H9 (cell line): ENCODE results near the gene PLXNB1. TPM values are rescaled to one million over a fixed set of nuclear protein-coding genes. Genes with fewer than 3 reads are reported as not detected.

Experiments
- DNase-seq: peaks from one replicate; pipeline ENCODE4 v3.0.0-alpha.2; 2017
- H2AFZ ChIP-seq: one replicate; pipeline ENCODE4 v1.6.1; 2013; ENCODE audit warnings: mild to moderate bottlenecking, low read length, control low read depth, moderate library complexity
- H2AK5ac ChIP-seq: 2 replicates; pipeline ENCODE4 v1.6.1; 2013; ENCODE audit warnings: low read length, control low read depth, mixed read lengths; ENCODE audit not compliant: insufficient read length
- H2BK120ac ChIP-seq: one replicate; pipeline ENCODE4 v1.6.1; 2013; ENCODE audit warnings: low read depth, mild to moderate bottlenecking, low read length, control low read depth, inconsistent platforms; ENCODE audit not compliant: poor library complexity, severe bottlenecking
- H2BK12ac ChIP-seq: 2 replicates; pipeline ENCODE4 v1.6.1; 2013; ENCODE audit warnings: low read length, control low read depth, mixed read lengths, low read depth; ENCODE audit not compliant: insufficient read length
- H2BK15ac ChIP-seq: 2 replicates; pipeline ENCODE4 v1.6.1; 2013; ENCODE audit warnings: low read depth, low read length, control low read depth
- H2BK20ac ChIP-seq: one replicate; pipeline ENCODE4 v1.6.1; 2013; ENCODE audit warnings: low read depth, mild to moderate bottlenecking, low read length, control low read depth, inconsistent platforms; ENCODE audit not compliant: poor library complexity, severe bottlenecking
- H2BK5ac ChIP-seq: 2 replicates; pipeline ENCODE4 v1.6.1; 2013; ENCODE audit warnings: low read length, control low read depth, mixed read lengths; ENCODE audit not compliant: insufficient read length
- H3K14ac ChIP-seq: 2 replicates; pipeline ENCODE4 v1.6.1; 2013; ENCODE audit warnings: low read length, control low read depth; ENCODE audit not compliant: insufficient read depth
- H3K18ac ChIP-seq: 2 replicates; pipeline ENCODE4 v1.6.1; 2013; ENCODE audit warnings: low read depth, mild to moderate bottlenecking, mixed read lengths, low read length, control low read depth; ENCODE audit not compliant: insufficient read length
- H3K23ac ChIP-seq: 2 replicates; pipeline ENCODE4 v1.6.1; 2013; ENCODE audit warnings: low read length, control low read depth, mixed read lengths, low read depth; ENCODE audit not compliant: insufficient read length
- H3K23me2 ChIP-seq: 2 replicates; pipeline ENCODE4 v1.6.1; 2013; ENCODE audit warnings: low read depth, mild to moderate bottlenecking, mixed read lengths, low read length, control low read depth; ENCODE audit not compliant: insufficient read length, poor library complexity, severe bottlenecking
- H3K27ac ChIP-seq: 2 replicates; pipeline ENCODE4 v1.5.1; 2013; ENCODE audit warnings: low read length, control low read depth, mixed read lengths, low read depth; ENCODE audit not compliant: insufficient read length
- H3K27me3 ChIP-seq: 2 replicates; pipeline ENCODE4 v1.6.1; 2013; ENCODE audit warnings: low read length, control low read depth, inconsistent platforms; ENCODE audit not compliant: insufficient read depth
- H3K4ac ChIP-seq: 2 replicates; pipeline ENCODE4 v1.6.1; 2013; ENCODE audit warnings: low read depth, mild to moderate bottlenecking, control low read depth, inconsistent platforms, low read length, moderate library complexity
- H3K4me1 ChIP-seq: 2 replicates; pipeline ENCODE4 v1.6.1; 2013; ENCODE audit warnings: low read length, control low read depth, inconsistent platforms; ENCODE audit not compliant: insufficient read depth
- H3K4me2 ChIP-seq: 2 replicates; pipeline ENCODE4 v1.6.1; 2013; ENCODE audit warnings: low read length, control low read depth, mixed read lengths; ENCODE audit not compliant: insufficient read length, insufficient read depth
- H3K56ac ChIP-seq: 2 replicates; pipeline ENCODE4 v1.6.1; 2013; ENCODE audit warnings: low read depth, mild to moderate bottlenecking, mixed read lengths, low read length, control low read depth; ENCODE audit not compliant: insufficient read length
- H3K79me1 ChIP-seq: 2 replicates; pipeline ENCODE4 v1.6.1; 2013; ENCODE audit warnings: low read depth, mild to moderate bottlenecking, moderate library complexity, low read length, control low read depth, inconsistent platforms; ENCODE audit not compliant: insufficient read depth, poor library complexity, severe bottlenecking
- H3K79me2 ChIP-seq: 2 replicates; pipeline ENCODE4 v1.6.1; 2013; ENCODE audit warnings: low read length, control low read depth, inconsistent platforms; ENCODE audit not compliant: insufficient read depth
- H3K9ac ChIP-seq: 2 replicates; pipeline ENCODE4 v1.6.1; 2013; ENCODE audit warnings: low read length, control low read depth, mixed read lengths; ENCODE audit not compliant: insufficient read length; ENCODE audit errors: extremely low read depth
- H3K9me3 ChIP-seq: one replicate; pipeline ENCODE4 v1.6.1; 2013; ENCODE audit warnings: low read depth, low read length, inconsistent platforms; ENCODE audit not compliant: control insufficient read depth
- H3T11ph ChIP-seq: one replicate; pipeline ENCODE4 v1.6.1; 2013; ENCODE audit warnings: mild to moderate bottlenecking, low read length, control low read depth, inconsistent platforms
- H4K20me1 ChIP-seq: one replicate; pipeline ENCODE4 v1.6.1; 2013; ENCODE audit not compliant: control insufficient read depth, insufficient read length, insufficient read depth
- H4K5ac ChIP-seq: 2 replicates; pipeline ENCODE4 v1.6.1; 2013; ENCODE audit warnings: low read depth, mild to moderate bottlenecking, mixed read lengths, low read length, control low read depth; ENCODE audit not compliant: insufficient read length
- H4K8ac ChIP-seq: replicated peaks from 2 replicates; pipeline ENCODE4 v1.6.1; 2013; ENCODE audit warnings: low read length, control low read depth, mixed read lengths, low read depth; ENCODE audit not compliant: insufficient read length
- H4K91ac ChIP-seq: 2 replicates; pipeline ENCODE4 v1.6.1; 2013; ENCODE audit warnings: low read depth, mild to moderate bottlenecking, moderate library complexity, mixed read lengths, low read length, control low read depth; ENCODE audit not compliant: insufficient read length
- H3K27ac Mint-ChIP-seq, 3 experiments: 2 replicates in 2 of 3; 3 replicates in 1 of 3; pipeline ENCODE4 v1.8.0; 2020 to 2021; ENCODE audit warnings: mixed read lengths in 3 of 3, mild to moderate bottlenecking in 1 of 3, moderate library complexity in 1 of 3
- H3K27me3 Mint-ChIP-seq: 2 replicates; pipeline ENCODE4 v1.8.0; 2021; ENCODE audit warnings: low read depth, mild to moderate bottlenecking, moderate library complexity, mixed read lengths
- H3K36me3 Mint-ChIP-seq, 3 experiments: 2 replicates in 2 of 3; 3 replicates in 1 of 3; pipeline ENCODE4 v1.8.0; 2020 to 2021; ENCODE audit warnings: low read depth in 3 of 3, mixed read lengths in 3 of 3; ENCODE audit not compliant: insufficient read depth in 1 of 3
- H3K4me1 Mint-ChIP-seq, 2 experiments: 2 replicates each; pipeline ENCODE4 v1.8.0; 2020; ENCODE audit warnings: mixed read lengths in 2 of 2
- H3K4me3 Mint-ChIP-seq, 2 experiments: 2 replicates in 1 of 2; 3 replicates in 1 of 2; pipeline ENCODE4 v1.8.0; 2020 to 2021; ENCODE audit warnings: mild to moderate bottlenecking in 2 of 2, mixed read lengths in 2 of 2, moderate library complexity in 1 of 2
- H3K9me3 Mint-ChIP-seq, 2 experiments: 2 replicates in 1 of 2; 3 replicates in 1 of 2; pipeline ENCODE4 v1.8.0; 2020; ENCODE audit warnings: mild to moderate bottlenecking in 2 of 2, mixed read lengths in 2 of 2, moderate library complexity in 1 of 2
- WGBS: extraction: QIAGEN DNeasy Blood & Tissue Kit; methylation state at CpG from one replicate; pipeline ENCODE4 v1.1.7; 2013; ENCODE audit warnings: missing lambda C conversion rate, low lambda C conversion rate, mixed read lengths; ENCODE audit not compliant: insufficient read length; ENCODE audit errors: extremely low coverage; 5-methylcytosine and 5-hydroxymethylcytosine counted together
- total RNA-seq: library from RNA; stranded (reverse); gene quantifications from 2 replicates; pipeline ENCODE4 v1.2.1, GENCODE V29; 2021
- TF ChIP-seq, protein P1 (sequence below): fragments of 200-600 bp; sonication (generic); conservative IDR thresholded peaks from 3 replicates; pipeline ENCODE4 v1.8.0; 2021; ENCODE audit warnings: antibody characterized with exemption, mild to moderate bottlenecking

The PLXNB1 gene
- total RNA-seq, 1 experiment from 2014 or later = 184 TPM

DNA sequence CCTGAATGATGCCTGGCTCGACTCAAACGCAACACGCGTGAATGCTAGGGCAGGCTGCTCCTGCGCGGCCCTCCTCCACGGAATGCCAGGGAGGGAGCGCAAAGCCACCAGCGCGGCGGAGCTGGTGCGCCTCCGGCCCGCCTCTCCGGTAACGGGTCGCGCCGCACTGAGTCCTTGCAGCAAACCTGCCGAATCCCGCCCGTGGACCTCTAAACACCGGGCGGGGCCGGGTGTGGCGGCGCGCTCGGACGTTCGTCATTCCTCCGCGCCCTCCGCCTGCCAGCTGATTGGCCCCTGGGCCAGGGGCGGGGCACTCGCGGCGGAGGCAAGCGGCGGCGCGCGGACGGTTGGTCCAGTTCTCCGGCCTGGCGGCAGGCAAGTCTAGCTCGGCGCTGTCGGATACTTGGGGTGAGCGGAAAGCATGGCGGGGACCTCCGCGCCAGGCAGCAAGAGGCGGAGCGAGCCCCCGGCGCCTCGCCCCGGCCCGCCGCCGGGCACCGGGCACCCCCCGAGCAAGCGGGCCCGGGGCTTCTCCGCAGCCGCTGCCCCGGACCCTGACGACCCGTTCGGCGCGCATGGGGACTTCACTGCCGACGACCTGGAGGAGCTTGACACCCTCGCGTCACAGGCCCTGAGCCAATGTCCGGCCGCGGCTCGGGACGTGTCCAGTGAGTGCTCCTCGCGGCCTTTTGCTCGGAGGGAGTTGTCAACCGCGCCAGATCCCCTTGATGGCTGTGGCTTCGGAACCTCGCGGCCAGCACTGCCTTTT, 16.7 kb upstream of the PLXNB1 start, which contains the start of gene ATRIP:
TSS of gene ATRIP (plus strand) at position 313 of the 769 bp plus-strand sequence. CDS start at position 422, 109 bp downstream.
- Histone ChIP-seq H2BK5ac (no peak within 1 kb of the TSS), H4K5ac (no peak within 1 kb of the TSS), H4K20me1 (no peaks in the 10 kb centered on the region), H3K9ac (peak within 1 kb of the TSS; percentile 81), H4K91ac (no peak within 1 kb of the TSS), H3K23me2 (peaks cover 14% of the 10 kb centered on the region), H3K79me1 (peaks cover 5% of the 10 kb centered on the region), H2AFZ (no peak within 1 kb of the TSS), H3K79me2 (peaks cover 1% of the 10 kb centered on the region; the same call in 1 of the 2 replicates), H2AK5ac (no peak within 1 kb of the TSS), H3K9me3 (no peaks in the 10 kb centered on the region), H3K4me1 (no peaks in the 10 kb centered on the region), H2BK120ac (no peak within 1 kb of the TSS), H2BK12ac (no peak within 1 kb of the TSS), H3K4ac (no peak within 1 kb of the TSS), H3K23ac (no peak within 1 kb of the TSS), H3K27ac (no peak within 1 kb of the TSS), H3T11ph (no peak within 1 kb of the TSS), H3K56ac (no peak within 1 kb of the TSS), H3K27me3 (no peaks in the 10 kb centered on the region), H4K8ac (no peak within 1 kb of the TSS), H3K14ac (peak within 1 kb of the TSS; percentile 34; the same call in 1 of the 2 replicates), H2BK20ac (no peak within 1 kb of the TSS), H2BK15ac (no peak within 1 kb of the TSS), H3K4me2 (peak within 1 kb of the TSS; percentile 92), H3K18ac (peak within 1 kb of the TSS; percentile 11)
- no CpG with 5 or more reads among the region's 91 CpGs for WGBS
- no peaks in the 10 kb centered on the region for H3K27me3 Mint-ChIP-seq
- peak within 1 kb of the TSS; percentile 55 to 95 (median 65); a peak in 6 of 7 replicates for H3K27ac Mint-ChIP-seq
- H3K4me3 Mint-ChIP-seq = peak within 1 kb of the TSS; percentile 91 to 94
- DNase-seq = peak; percentile 92
- peaks cover 18 to 39% (median 26%) of the 10 kb centered on the region in 3 experiments; a peak in 6 of 7 replicates for H3K36me3 Mint-ChIP-seq
- TF ChIP-seq, protein P1, sequence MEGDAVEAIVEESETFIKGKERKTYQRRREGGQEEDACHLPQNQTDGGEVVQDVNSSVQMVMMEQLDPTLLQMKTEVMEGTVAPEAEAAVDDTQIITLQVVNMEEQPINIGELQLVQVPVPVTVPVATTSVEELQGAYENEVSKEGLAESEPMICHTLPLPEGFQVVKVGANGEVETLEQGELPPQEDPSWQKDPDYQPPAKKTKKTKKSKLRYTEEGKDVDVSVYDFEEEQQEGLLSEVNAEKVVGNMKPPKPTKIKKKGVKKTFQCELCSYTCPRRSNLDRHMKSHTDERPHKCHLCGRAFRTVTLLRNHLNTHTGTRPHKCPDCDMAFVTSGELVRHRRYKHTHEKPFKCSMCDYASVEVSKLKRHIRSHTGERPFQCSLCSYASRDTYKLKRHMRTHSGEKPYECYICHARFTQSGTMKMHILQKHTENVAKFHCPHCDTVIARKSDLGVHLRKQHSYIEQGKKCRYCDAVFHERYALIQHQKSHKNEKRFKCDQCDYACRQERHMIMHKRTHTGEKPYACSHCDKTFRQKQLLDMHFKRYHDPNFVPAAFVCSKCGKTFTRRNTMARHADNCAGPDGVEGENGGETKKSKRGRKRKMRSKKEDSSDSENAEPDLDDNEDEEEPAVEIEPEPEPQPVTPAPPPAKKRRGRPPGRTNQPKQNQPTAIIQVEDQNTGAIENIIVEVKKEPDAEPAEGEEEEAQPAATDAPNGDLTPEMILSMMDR = no peak
- H3K9me3 Mint-ChIP-seq = no peaks in the 10 kb centered on the region
- peaks cover 23 to 26% of the 10 kb centered on the region in 2 experiments for H3K4me1 Mint-ChIP-seq
